CD4-positive, alpha-beta T cell (primary cell): Measurements from ENCODE around the gene MEGF9. TPM values are rescaled to one million over a fixed set of nuclear protein-coding genes. Genes with fewer than 3 reads are reported as not detected.

Experiments
- ATAC-seq: fragments of 200-7000 bp; cut with Tn5 transposase; one replicate; pipeline ENCODE4 v1.10.0; 2022; ENCODE audit warnings: mild to moderate bottlenecking; ENCODE audit not compliant: poor library complexity
- CTCF ChIA-PET: fragments of 350-600 bp; sonication (Branson Sonifier 250); formaldehyde crosslinking; loops from one replicate; lab custom pipeline; 2021; ENCODE audit warnings: antibody characterized with exemption, inconsistent platforms; lab: Charles Lee
- POLR2A ChIA-PET: fragments of 350-600 bp; sonication (Branson Sonifier 250); formaldehyde crosslinking; loops from one replicate; lab custom pipeline; 2021; ENCODE audit warnings: antibody characterized with exemption, inconsistent platforms; lab: Charles Lee
- DNase-seq, 14 experiments: peaks; one replicate each; pipeline ENCODE4 v3.0.0-alpha.2; 2013 to 2020; ENCODE audit warnings: mixed read lengths in 2 of 14
- H3K27ac ChIP-seq, 2 donors: one replicate each; pipeline versions ENCODE4 v1.5.1 to v1.7.0; 2013; ENCODE audit warnings: low read length in 2 of 2, low read depth in 1 of 2, mild to moderate bottlenecking in 1 of 2
- H3K27me3 ChIP-seq, 2 experiments: 1 replicate in 1 of 2; 2 replicates in 1 of 2; pipeline versions ENCODE4 v1.6.1 to v1.7.0; 2013; ENCODE audit warnings: low read length in 2 of 2, control low read depth in 1 of 2, mild to moderate bottlenecking in 1 of 2, moderate library complexity in 1 of 2; ENCODE audit not compliant: insufficient read depth in 2 of 2, control insufficient read depth in 1 of 2
- H3K36me3 ChIP-seq: one replicate; pipeline ENCODE4 v1.6.1; 2013; ENCODE audit warnings: low read length, control low read depth; ENCODE audit not compliant: insufficient read depth
- H3K4me1 ChIP-seq: one replicate; pipeline ENCODE4 v1.6.1; 2013; ENCODE audit warnings: low read length, control low read depth; ENCODE audit not compliant: insufficient read depth
- H3K4me3 ChIP-seq: one replicate; pipeline ENCODE4 v1.5.1; 2013; ENCODE audit warnings: mild to moderate bottlenecking, low read length, moderate library complexity
- H3K9me3 ChIP-seq, 2 experiments: 1 replicate in 1 of 2; 2 replicates in 1 of 2; pipeline versions ENCODE4 v1.6.1 to v1.7.0; 2013; ENCODE audit warnings: low read length in 2 of 2, mild to moderate bottlenecking in 2 of 2, control low read depth in 1 of 2, moderate library complexity in 1 of 2; ENCODE audit not compliant: control insufficient read depth in 1 of 2, insufficient read depth in 1 of 2
- H3K27ac Mint-ChIP-seq: one replicate; pipeline ENCODE4 v1.8.0; 2020; ENCODE audit warnings: mixed read lengths
- H3K27me3 Mint-ChIP-seq: one replicate; pipeline ENCODE4 v1.8.0; 2021; ENCODE audit warnings: mixed read lengths
- H3K36me3 Mint-ChIP-seq: one replicate; pipeline ENCODE4 v1.8.0; 2021; ENCODE audit warnings: low read depth, mixed read lengths
- H3K4me1 Mint-ChIP-seq: one replicate; pipeline ENCODE4 v1.8.0; 2021; ENCODE audit warnings: low read depth, mixed read lengths
- H3K4me3 Mint-ChIP-seq: one replicate; pipeline ENCODE4 v1.8.0; 2020; ENCODE audit warnings: mild to moderate bottlenecking, mixed read lengths
- H3K9me3 Mint-ChIP-seq: one replicate; pipeline ENCODE4 v1.8.0; 2020; ENCODE audit warnings: mixed read lengths
- intact Hi-C, 2 experiments: fragments of 100-400 bp; cut with DNase I in 1 of 2; cut with micrococcal nuclease in 1 of 2; formaldehyde crosslinking; loops; one replicate each; pipeline versions ENCODE4 v1.15.1 to v1.9.0; 2023 to 2025; cut with DNase I, micrococcal nuclease
- total RNA-seq, 174 experiments: library from RNA in 2 of 174; stranded (reverse) in 2 of 174; gene quantifications; one replicate each; pipeline ENCODE4 v1.2.3 and lab custom pipeline; 2021 to 2026
- TF ChIP-seq, protein P1 (sequence below): fragments of 200-600 bp; IDR thresholded peaks from one replicate; pipeline ENCODE4 v1.8.0; 2022; ENCODE audit warnings: antibody characterized with exemption, mild to moderate bottlenecking

Gene MEGF9
- total RNA-seq, 2 experiments from 2014 or later, result 4.0 to 4.5 TPM

DNA sequence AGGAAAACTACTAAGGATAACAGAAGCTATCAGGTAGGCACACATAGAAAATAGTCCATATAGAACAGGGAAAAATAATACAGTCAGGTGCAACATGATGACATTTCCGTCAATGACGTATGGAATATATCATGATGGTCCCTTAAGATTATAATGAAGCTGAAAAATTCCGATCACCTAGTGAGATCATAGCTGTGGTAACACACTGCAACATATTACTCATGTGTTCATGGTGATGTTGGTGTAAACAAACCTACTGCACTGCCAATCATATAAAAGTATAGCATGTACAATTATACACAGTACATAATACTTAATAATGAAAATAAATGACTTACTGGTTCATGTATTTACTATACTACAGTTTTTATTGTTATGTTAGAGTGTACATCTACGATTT, 60.0 kb downstream of the MEGF9 start:
- no peak overlapping the region for H3K4me3 ChIP-seq
- H3K9me3 ChIP-seq, result no peaks in the 10 kb centered on the region
- ChIA-PET POLR2A (no interaction called here), CTCF (no interaction called here)
- ATAC-seq (no peak), DNase-seq (no peak)
- H3K36me3 ChIP-seq, result no peaks in the 10 kb centered on the region
- TF ChIP-seq, protein P1, sequence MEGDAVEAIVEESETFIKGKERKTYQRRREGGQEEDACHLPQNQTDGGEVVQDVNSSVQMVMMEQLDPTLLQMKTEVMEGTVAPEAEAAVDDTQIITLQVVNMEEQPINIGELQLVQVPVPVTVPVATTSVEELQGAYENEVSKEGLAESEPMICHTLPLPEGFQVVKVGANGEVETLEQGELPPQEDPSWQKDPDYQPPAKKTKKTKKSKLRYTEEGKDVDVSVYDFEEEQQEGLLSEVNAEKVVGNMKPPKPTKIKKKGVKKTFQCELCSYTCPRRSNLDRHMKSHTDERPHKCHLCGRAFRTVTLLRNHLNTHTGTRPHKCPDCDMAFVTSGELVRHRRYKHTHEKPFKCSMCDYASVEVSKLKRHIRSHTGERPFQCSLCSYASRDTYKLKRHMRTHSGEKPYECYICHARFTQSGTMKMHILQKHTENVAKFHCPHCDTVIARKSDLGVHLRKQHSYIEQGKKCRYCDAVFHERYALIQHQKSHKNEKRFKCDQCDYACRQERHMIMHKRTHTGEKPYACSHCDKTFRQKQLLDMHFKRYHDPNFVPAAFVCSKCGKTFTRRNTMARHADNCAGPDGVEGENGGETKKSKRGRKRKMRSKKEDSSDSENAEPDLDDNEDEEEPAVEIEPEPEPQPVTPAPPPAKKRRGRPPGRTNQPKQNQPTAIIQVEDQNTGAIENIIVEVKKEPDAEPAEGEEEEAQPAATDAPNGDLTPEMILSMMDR, result no peak
- no peaks in the 10 kb centered on the region for H3K4me1 ChIP-seq
- Mint-ChIP-seq H3K36me3 (peaks cover 14% of the 10 kb centered on the region), H3K27me3 (no peaks in the 10 kb centered on the region), H3K4me3 (no peak overlapping the region), H3K9me3 (no peaks in the 10 kb centered on the region), H3K27ac (no peak overlapping the region), H3K4me1 (no peaks in the 10 kb centered on the region)
- no peaks in the 10 kb centered on the region for H3K27me3 ChIP-seq
- H3K27ac ChIP-seq, result no peak overlapping the region
- intact Hi-C loops, result no loop called here

DNA sequence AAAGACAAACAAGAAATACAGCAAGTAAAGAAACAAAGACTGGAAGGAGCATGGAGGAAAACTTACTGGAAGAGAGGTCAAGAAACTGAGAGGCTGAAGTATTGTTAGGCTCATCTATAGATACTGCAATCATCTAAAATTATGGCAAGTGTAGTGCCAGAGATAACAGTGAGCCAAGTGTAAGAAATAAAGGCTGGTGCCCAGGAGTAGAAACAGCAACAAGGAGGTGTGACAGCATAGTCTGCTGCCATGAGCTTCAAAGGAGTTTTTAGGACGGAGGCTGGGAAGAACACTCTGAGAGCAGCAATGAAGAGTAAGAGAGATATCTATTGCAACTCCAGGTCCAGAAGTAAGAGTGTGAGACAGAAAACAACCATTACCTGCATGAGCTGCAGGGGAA, 60.5 kb downstream of the MEGF9 start:
- Mint-ChIP-seq H3K36me3 (peaks cover 14% of the 10 kb centered on the region), H3K27ac (no peak overlapping the region), H3K9me3 (no peaks in the 10 kb centered on the region), H3K4me3 (no peak overlapping the region), H3K4me1 (no peaks in the 10 kb centered on the region), H3K27me3 (no peaks in the 10 kb centered on the region)
- no peaks in the 10 kb centered on the region for H3K9me3 ChIP-seq
- CTCF ChIA-PET, result no interaction called here
- ATAC-seq (no peak), DNase-seq (no peak)
- H3K27ac ChIP-seq, result no peak overlapping the region
- H3K4me3 ChIP-seq, result no peak overlapping the region
- POLR2A ChIA-PET, result no interaction called here
- H3K4me1 ChIP-seq, result no peaks in the 10 kb centered on the region
- intact Hi-C loops, result no loop called here
- H3K36me3 ChIP-seq, result no peaks in the 10 kb centered on the region
- TF ChIP-seq, protein P1, result no peak
- no peaks in the 10 kb centered on the region for H3K27me3 ChIP-seq

DNA sequence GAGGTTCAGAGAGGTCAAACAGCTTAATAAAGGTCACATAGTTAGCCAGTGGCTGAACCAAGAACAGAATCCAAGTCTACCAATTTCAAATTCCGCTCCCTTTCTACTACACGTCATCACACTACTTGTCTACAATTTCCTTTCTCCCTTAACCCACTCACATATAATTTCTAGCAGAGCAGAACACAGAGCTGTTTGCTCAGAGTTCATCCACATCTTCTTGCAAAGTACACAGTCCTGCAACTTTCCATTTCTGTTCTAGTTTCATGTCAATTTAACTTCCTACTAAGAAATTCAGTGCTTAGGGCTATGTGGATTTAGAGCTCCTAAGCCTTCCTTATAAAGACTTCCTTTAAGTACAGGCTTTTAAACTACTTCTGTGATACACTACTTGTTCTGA, 61.3 kb downstream of the MEGF9 start:
- Histone ChIP-seq H3K27me3 (no peaks in the 10 kb centered on the region), H3K4me1 (no peaks in the 10 kb centered on the region), H3K9me3 (no peaks in the 10 kb centered on the region), H3K36me3 (no peaks in the 10 kb centered on the region), H3K27ac (no peak overlapping the region), H3K4me3 (no peak overlapping the region)
- ChIA-PET CTCF (no interaction called here), POLR2A (no interaction called here)
- DNase-seq, result no peak
- intact Hi-C loops, result no loop called here
- Mint-ChIP-seq H3K4me1 (no peaks in the 10 kb centered on the region), H3K36me3 (peaks cover 14% of the 10 kb centered on the region), H3K27ac (no peak overlapping the region), H3K9me3 (no peaks in the 10 kb centered on the region), H3K4me3 (no peak overlapping the region), H3K27me3 (no peaks in the 10 kb centered on the region)
- TF ChIP-seq, protein P1, result no peak
- no peak for ATAC-seq
